GM19043 (cell line): ENCODE results near the gene HIPK2.

Source experiments
- ATAC-seq: cut with Tn5 transposase; IDR thresholded peaks from one replicate; pipeline ENCODE4 v1.9.1; 2021; ENCODE audit warnings: low read depth; ENCODE audit not compliant: unreplicated experiment

HIPK2 gene

GRCh38 chr7:139699640-139700504 is 77.9 kb downstream of the HIPK2 start:
- ATAC-seq, result no peak

DNA sequence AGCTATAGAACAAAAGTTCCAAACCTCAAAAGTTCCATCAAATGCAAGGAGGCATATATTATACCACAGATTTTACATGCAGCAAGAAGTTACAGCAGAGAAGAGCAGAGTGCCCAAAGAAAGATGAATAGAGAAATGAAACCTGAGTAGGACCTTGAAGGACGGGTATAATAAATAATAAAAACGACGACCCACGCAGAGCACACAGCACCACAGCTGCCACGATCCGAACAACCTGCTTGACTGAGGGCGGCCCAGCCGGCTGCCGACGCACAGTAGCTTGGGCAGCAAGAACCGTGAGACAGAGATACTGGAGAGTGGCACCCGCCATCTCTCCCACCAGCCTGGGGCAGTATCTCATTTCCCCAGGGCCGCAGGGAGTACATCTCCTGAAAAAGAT is 79.0 kb downstream of the HIPK2 start:
- ATAC-seq, result no peak

DNA sequence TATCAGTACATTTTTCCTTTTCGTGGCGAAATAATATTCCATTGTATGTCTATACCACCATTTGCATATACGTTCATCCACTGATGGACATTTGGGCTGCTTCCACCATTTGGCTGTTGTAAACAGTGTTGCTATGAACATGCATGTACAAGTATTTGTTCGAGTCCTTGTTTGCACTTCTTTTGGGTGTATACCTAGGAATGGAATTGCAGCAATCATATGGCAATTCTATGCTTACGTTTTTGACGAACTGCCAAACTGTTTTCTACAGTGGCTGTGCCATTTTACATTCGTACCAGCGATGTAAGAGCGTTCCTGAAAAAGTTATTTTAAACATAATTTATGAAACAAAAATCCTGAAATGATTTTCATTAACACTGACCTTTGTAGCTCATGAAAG is 79.5 kb downstream of the HIPK2 start:
- no peak for ATAC-seq

DNA sequence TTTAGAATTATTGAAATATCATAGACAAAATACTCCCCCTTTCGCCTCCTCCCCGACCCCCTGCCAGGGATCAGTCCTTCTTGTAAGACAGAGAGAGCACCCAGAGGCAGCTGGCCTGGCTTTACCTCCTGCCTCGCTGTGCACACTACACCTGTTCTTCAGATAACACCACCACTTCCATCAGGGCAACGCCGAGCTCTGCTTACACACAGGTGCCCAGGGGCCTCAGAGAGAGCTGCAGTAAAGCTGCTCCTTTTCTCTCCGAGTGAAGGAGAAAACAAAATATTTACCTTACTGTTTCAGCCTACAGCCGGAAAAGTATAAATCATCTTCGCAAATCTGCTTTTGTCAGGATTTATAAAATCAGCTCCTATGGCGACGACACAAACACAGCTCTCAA is 80.7 kb downstream of the HIPK2 start:
- no peak for ATAC-seq

DNA sequence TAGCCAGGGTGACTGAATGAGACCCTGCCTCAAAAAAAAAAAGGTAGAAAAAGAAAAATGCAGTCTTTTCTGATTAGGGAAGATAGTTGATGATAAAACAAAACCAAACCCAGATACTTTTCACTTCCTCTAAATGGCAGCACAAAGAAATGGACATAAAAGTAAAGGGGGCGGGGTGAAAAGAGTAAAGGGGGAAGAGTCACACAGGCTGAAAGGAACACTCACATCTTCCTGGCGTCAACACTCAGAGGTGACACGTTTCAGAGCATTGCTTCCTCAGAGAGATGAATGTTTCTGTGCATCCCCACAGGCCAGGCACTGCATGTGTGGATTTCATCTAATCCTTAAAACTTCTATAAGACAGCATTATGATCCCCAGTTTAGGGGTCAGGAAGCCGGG is 81.2 kb downstream of the HIPK2 start:
- ATAC-seq, result peak; percentile 56

GRCh38 chr7:139695588-139695987 is 82.2 kb downstream of the HIPK2 start:
- ATAC-seq, result no peak

DNA sequence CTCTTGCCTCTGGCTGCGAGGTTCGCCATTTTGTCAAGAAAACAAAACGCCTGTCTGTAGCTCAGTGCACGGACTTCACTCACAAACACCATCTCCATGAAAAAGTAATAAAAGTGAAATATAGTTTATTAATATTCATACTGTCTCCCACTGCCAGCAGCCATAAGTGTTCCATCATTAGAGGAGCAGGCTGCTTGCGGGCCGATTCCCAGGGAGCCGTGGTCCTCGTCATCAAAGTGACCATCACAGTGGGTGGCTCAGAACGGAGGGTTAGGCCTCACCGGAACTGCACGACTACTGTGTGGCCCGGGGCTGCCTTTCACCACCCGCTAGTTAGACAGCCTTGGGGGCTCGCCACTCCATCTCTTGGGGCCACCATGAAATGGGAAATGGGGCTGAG is 82.7 kb downstream of the HIPK2 start:
- no peak for ATAC-seq

GRCh38 chr7:139694389-139694676 is 83.5 kb downstream of the HIPK2 start:
- ATAC-seq, result no peak

GRCh38 chr7:139693651-139694388 is 84.0 kb downstream of the HIPK2 start:
- no peak for ATAC-seq

DNA sequence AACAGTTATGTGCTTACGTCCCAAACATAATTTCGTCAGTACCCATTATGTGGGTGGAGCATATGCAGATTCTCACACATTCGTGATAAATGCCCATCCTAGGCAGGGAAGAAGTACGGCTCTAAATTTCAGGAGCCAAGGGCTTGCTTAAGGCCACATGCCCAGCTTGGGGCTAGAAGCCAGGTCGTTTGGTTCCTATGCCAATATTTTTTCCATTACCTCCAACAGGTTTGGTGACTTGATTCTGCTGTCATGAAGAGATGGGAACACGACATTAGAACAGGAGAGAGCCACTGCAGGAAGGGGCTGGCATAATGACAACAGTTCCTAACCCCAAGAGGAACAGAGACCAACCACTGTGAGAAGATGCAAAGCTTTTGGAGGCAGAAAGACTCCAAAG is 85.1 kb downstream of the HIPK2 start:
- ATAC-seq, result no peak

DNA sequence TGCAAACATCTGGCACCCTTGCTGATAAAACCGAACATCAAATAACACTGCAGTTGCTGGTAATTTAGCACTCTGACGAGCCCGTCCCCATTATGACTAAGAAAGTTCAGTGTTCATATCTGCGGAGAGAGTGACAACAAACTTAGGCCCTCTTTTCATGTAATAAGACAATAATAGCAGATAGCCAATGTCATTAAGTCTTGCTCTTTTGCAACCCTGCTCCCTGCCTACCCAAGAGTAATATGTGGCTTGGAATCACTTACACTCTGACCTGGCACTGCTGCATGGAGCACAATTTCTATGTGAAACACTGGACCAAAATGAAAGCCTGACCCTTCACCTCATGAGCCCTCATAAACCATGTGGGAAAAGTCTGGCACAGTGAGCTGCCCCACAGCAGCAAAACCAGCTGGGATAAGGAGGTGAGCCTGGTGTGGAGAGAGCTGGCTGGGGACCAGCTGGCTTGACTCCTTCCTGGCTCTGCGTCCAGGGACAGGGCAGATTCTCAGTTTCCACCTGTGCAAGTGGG is 86.5 kb downstream of the HIPK2 start:
- ATAC-seq, result no peak

DNA sequence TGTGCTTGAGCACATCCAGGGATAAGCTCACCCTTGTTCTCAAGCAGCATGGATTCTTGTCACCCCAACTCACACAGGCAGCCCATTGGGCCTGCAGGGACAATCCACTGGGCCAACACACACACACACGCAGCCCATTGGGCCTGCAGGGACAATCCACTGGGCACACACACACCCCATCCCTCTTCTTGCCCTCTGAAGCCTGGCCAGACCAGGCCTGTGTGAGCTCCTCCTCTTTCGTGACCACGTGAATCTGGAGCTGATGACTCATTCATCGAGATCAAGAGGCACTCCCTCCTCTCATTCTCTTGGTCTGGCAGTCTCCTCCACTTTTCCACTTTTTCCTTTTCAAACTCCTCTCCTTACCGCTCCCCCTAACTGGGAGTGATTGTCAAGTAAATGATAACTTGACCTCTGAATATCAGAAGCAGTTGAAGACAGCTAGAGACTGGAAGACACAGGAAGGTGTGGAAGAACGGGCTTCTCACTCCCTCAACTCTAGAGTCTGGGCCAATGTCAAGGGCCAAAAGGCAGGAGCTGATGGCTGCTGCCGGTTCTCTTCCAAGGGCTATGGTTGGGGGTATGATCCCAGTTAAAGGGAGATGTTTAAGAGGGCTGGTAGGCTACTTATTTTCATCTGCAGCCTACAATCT is 89.7 kb downstream of the HIPK2 start:
- ATAC-seq, result no peak

GRCh38 chr7:139687211-139687954 is 90.4 kb downstream of the HIPK2 start:
- ATAC-seq, result no peak

DNA sequence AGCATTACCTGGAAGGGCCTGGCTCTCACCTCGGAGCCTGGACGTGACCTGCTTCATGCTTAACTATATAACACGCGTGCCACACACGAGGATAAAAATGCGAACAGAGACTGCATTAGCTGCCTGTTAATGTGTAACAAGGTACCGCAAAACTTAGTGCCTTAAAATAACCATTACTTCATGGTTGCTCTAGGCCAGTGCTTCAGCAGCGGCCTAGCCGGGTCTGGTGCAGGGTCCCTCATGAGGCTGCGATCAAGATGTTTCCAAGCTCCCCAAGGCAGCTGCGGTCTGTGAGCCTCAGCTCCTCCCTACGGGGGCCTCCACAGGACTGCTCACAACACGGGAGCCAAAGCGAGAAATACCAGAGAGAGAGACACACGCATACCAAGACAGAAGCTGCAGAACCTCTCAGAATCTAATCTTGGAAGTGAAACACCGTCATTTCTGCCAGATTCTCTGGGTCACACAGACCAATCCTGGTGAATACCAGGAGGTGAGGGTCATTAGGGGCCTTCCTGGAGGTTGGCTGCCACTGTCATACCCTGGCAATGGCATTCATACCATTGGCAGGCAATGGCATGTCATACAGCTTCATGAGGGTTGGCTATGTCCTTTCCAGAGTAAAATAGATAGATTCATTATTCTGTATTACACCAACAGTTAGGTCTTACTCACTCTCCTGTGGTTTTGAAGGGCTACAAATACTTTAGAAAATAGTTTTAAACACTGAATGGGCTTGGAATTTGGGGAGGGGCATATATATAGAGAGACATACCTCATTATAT is 94.5 kb downstream of the HIPK2 start:
- ATAC-seq, result no peak

GRCh38 chr7:139682136-139683013 is 95.4 kb downstream of the HIPK2 start:
- no peak for ATAC-seq

GRCh38 chr7:139681812-139682135 is 96.0 kb downstream of the HIPK2 start:
- ATAC-seq, result no peak

- ATAC-seq, result no peak
Observed at GRCh38 chr7:139681463-139681755, 96.4 kb downstream of the HIPK2 start.

- no peak for ATAC-seq
Observed at GRCh38 chr7:139680676-139681462, 96.9 kb downstream of the HIPK2 start.
